ENCODE results near the gene TENM4. TPM values are rescaled to one million over a fixed set of nuclear protein-coding genes. Genes with fewer than 3 reads are reported as not detected.

TENM4 gene
- total and polyA plus RNA-seq, 2 of the 8 experiments (the other 6 are each of a cell fraction or from before 2014, with no cell fraction given) = 3.5 to 7.2 TPM

DNA sequence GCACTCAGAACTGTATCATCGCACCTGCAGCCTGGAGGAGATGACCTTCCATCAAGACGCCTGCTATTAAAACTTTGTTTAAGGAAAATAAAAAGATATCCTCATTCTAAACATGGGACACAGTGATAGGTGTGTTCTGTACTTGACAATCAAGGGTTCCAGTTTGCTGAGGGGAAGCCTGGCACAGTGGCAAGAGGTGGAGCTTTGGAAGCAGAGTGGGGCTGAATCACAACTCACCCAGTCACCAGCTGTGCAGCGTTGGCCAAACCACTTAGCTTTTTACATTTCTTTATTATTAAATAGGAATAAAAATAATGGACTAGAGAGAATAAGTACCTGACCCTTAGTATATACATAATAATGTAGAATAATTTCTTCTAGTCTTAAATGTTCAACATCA is 220.7 kb downstream of the TENM4 start (continued):
- TF ChIP-seq EP300 (IDR thresholded peaks at IDR 0.05; ENCODE audit: borderline replicate concordance in 1 of 2, low read depth in 2 of 2, low read length in 2 of 2) (no peak), CTCF (IDR thresholded peaks at IDR 0.05; ENCODE audit: control extremely low read depth in 1 of 3, insufficient read depth in 1 of 3, low read depth in 1 of 3, low read length in 3 of 3) (no peak), POU5F1 (IDR thresholded peaks at IDR 0.05; ENCODE audit: low read depth, low read length) (no peak), GTF2F1 (IDR thresholded peaks at IDR 0.05; ENCODE audit: borderline replicate concordance, low read depth, low read length) (no peak)
